NT2/D1 (cell line): ENCODE data around the gene IL1R2.

Experiments used
- SUZ12 ChIP-seq: IDR thresholded peaks from 2 replicates; pipeline ENCODE4 v1.6.1; 2011; ENCODE audit not compliant: insufficient read length, insufficient read depth; ENCODE audit errors: extremely low read depth
- YY1 ChIP-seq: IDR thresholded peaks from 2 replicates; pipeline ENCODE4 v1.6.1; 2011; ENCODE audit not compliant: insufficient read length, insufficient read depth
- ZNF274 ChIP-seq: IDR thresholded peaks from 2 replicates; pipeline ENCODE4 v1.6.1; 2011; ENCODE audit warnings: mild to moderate bottlenecking, low read depth, low read length

- TF ChIP-seq ZNF274 (no peak), YY1 (no peak), SUZ12 (no peak)
Measured at GRCh38 chr2:102061962-102062795, 70.4 kb downstream of the IL1R2 start.
